Esophagus muscularis mucosa (tissue), 4 donors: ENCODE measurements around the gene TECR.

Source experiments
- CTCF ChIP-seq, 3 experiments: fragments of 200-600 bp in 2 of 3; fragments of 450-650 bp in 1 of 3; sonication (generic) in 2 of 3; IDR thresholded peaks; one replicate each; pipeline ENCODE4 v1.5.1; 2017 to 2019; ENCODE audit warnings: antibody characterized with exemption in 3 of 3, mild to moderate bottlenecking in 2 of 3, moderate library complexity in 1 of 3
- EP300 ChIP-seq: sonication (generic); formaldehyde crosslinking; IDR thresholded peaks from one replicate; pipeline ENCODE4 v1.6.1; 2017; ENCODE audit warnings: antibody characterized with exemption
- POLR2A ChIP-seq: fragments of 450-650 bp; IDR thresholded peaks from one replicate; pipeline ENCODE4 v1.6.1; 2017; ENCODE audit warnings: antibody characterized with exemption, moderate library complexity, mild to moderate bottlenecking, low read depth

- TF ChIP-seq POLR2A = no peak
- no peak for TF ChIP-seq CTCF (IDR thresholded peaks at IDR 0.05)
- no peak for TF ChIP-seq EP300
Measured at GRCh38 chr19:14480700-14481079, 48.7 kb upstream of the TECR start.
